ENCODE results near the gene MALAT1. TPM values are rescaled to one million over a fixed set of nuclear protein-coding genes. Genes with fewer than 3 reads are reported as not detected.

Gene MALAT1
- total and polyA plus RNA-seq, 2 experiments from 2014 or later, result 2,206 to 6,020 TPM

- TF ChIP-seq REST (IDR thresholded peaks at IDR 0.05; ENCODE audit: unreplicated experiment), result no peak
- no peak for TF ChIP-seq ZNF331 (CRISPR knock-in tag; IDR thresholded peaks at IDR 0.05; ENCODE audit: low read depth)
- no peak for TF ChIP-seq EZH2 (IDR thresholded peaks at IDR 0.05; ENCODE audit: low read depth, unreplicated experiment)
- no peak for TF ChIP-seq NANOG (IDR thresholded peaks at IDR 0.05; ENCODE audit: borderline replicate concordance)
- no peak for TF ChIP-seq POLR2AphosphoS5 (IDR thresholded peaks at IDR 0.05; ENCODE audit: low read depth)
- no peak for TF ChIP-seq ETS1 (IDR thresholded peaks at IDR 0.05)
Observed at GRCh38 chr11:65452806-65453490, 45.9 kb upstream of the MALAT1 start (continued).

GRCh38 chr11:65454311-65454695 lies 44.5 kb upstream of the MALAT1 start:
- Histone ChIP-seq H4K20me1 (replicated peaks; ENCODE audit: insufficient read depth) (no peaks in the 10 kb centered on the region), H3K27me3 (ENCODE audit: insufficient read depth) (peaks cover 58% of the 10 kb centered on the region), H2AFZ (peak overlapping the region; percentile 99; the same call in 1 of the 2 replicates), H3K4me3 (peak overlapping the region; percentile 76), H3K4me2 (peak overlapping the region; percentile 93), H3F3A (replicated peaks; ENCODE audit: low read depth) (peaks cover 4% of the 10 kb centered on the region; the same call in 1 of the 2 replicates), H3K4me1 (ENCODE audit: insufficient read depth) (peaks cover 11% of the 10 kb centered on the region), H3K9me2 (ENCODE audit: insufficient read depth) (no peaks in the 10 kb centered on the region), H3K36me3 (ENCODE audit: insufficient read depth) (no peaks in the 10 kb centered on the region), H3K27ac (ENCODE audit: low read depth) (no peak overlapping the region), H3K79me2 (replicated peaks; ENCODE audit: insufficient read depth) (no peaks in the 10 kb centered on the region)
- peaks cover 27% of the 10 kb centered on the region for H3K9me3 Mint-ChIP-seq
- H3K4me3 Mint-ChIP-seq, result peak overlapping the region; percentile 74; the same call in 2 of the 3 replicates
- TF ChIP-seq NANOG (IDR thresholded peaks at IDR 0.05; ENCODE audit: borderline replicate concordance) (no peak), ZNF462 (CRISPR knock-in tag; IDR thresholded peaks at IDR 0.05) (no peak)
- ATAC-seq, result no peak
- H3K27me3 Mint-ChIP-seq (ENCODE audit: insufficient read depth, low read depth, poor library complexity), result peaks cover 71% of the 10 kb centered on the region
- peaks cover 11% of the 10 kb centered on the region for H3K4me1 Mint-ChIP-seq
- H3K27ac Mint-ChIP-seq, result no peak overlapping the region
- H3K36me3 Mint-ChIP-seq (ENCODE audit: low read depth), result peaks cover 1% of the 10 kb centered on the region; the same call in 1 of the 3 replicates
- DNase-seq (ENCODE audit: low spot score), result no peak

All from GM23338 (cell line).